ENCODE results near the gene CNR2.
A peak's percentile ranks its signal among the peaks of the same experiment; 100 is the strongest.
"Not testable (repeated sequence)": the region's sequence is repeated elsewhere in the genome, so short reads cannot be mapped to it uniquely, and the experiment has no call there.

The CNR2 gene

GRCh38 chr1:23913212-23913880 is at the start of gene CNR2:
CNR2 (minus strand) TSS chr1:23913362; CDS start chr1:23875617, 37,745 bp downstream.
- DNase-seq, result no peak

GRCh38 chr1:23960291-23961020 is 47.3 kb upstream of the CNR2 start:
- no peak for DNase-seq

GRCh38 chr1:23959461-23960290 is 46.5 kb upstream of the CNR2 start, which contains the start of gene PNRC2:
PNRC2 (plus strand) TSS chr1:23959828; CDS start chr1:23961458, 1,630 bp downstream.
- DNase-seq, result peak; percentile 97

- DNase-seq, result peak; percentile 93
Observed at GRCh38 chr1:23958810-23959460, 45.8 kb upstream of the CNR2 start.

- DNase-seq, result not testable (repeated sequence)
Observed at GRCh38 chr1:23958040-23958809, 45.1 kb upstream of the CNR2 start.

GRCh38 chr1:23957096-23957495 is 43.9 kb upstream of the CNR2 start:
- DNase-seq, result no peak

- no peak for DNase-seq
Observed at GRCh38 chr1:23953020-23953419, 39.9 kb upstream of the CNR2 start.

- no peak for DNase-seq
Observed at GRCh38 chr1:23947366-23947765, 34.2 kb upstream of the CNR2 start.

- DNase-seq, result no peak
Observed at GRCh38 chr1:23936481-23937176, 23.5 kb upstream of the CNR2 start.

- DNase-seq, result no peak
Observed at GRCh38 chr1:23931491-23931880, 18.3 kb upstream of the CNR2 start.

- DNase-seq, result no peak
Observed at GRCh38 chr1:23930861-23931490, 17.8 kb upstream of the CNR2 start.

- no peak for DNase-seq
Observed at GRCh38 chr1:23930270-23930669, 17.1 kb upstream of the CNR2 start.

- no peak for DNase-seq
Observed at GRCh38 chr1:23928789-23929188, 15.6 kb upstream of the CNR2 start.

GRCh38 chr1:23927097-23927496 is 13.9 kb upstream of the CNR2 start:
- DNase-seq, result no peak

GRCh38 chr1:23925279-23925678 is 12.1 kb upstream of the CNR2 start:
- DNase-seq, result no peak

GRCh38 chr1:23924601-23925000 is 11.4 kb upstream of the CNR2 start:
- no peak for DNase-seq

- DNase-seq, result no peak
Observed at GRCh38 chr1:23923592-23924499, 10.7 kb upstream of the CNR2 start.

- no peak for DNase-seq
Observed at GRCh38 chr1:23922321-23922943, 9.3 kb upstream of the CNR2 start.

Measured in activated naive CD4-positive, alpha-beta T cell treated with Interleukin-2 at 50 U/mL for 16 hours (primary cell).